Subcutaneous abdominal adipose tissue (tissue), 5 donors: Measurements from ENCODE around the gene CST2.

Experiments used
- H3K27ac ChIP-seq: one replicate; pipeline ENCODE4 v1.7.0; 2013; ENCODE audit warnings: low read depth, mild to moderate bottlenecking, inconsistent platforms, low read length, moderate library complexity
- H3K27me3 ChIP-seq, 5 donors: one replicate each; pipeline ENCODE4 v1.7.0; 2013; ENCODE audit warnings: low read length in 5 of 5, inconsistent platforms in 1 of 5; ENCODE audit not compliant: control insufficient read depth in 5 of 5, insufficient read depth in 4 of 5
- H3K36me3 ChIP-seq, 5 donors: one replicate each; pipeline ENCODE4 v1.7.0; 2013; ENCODE audit warnings: low read length in 5 of 5; ENCODE audit not compliant: control insufficient read depth in 5 of 5, insufficient read depth in 5 of 5
- H3K4me1 ChIP-seq, 5 donors: one replicate each; pipeline ENCODE4 v1.7.0; 2013; ENCODE audit warnings: low read length in 5 of 5, mild to moderate bottlenecking in 3 of 5, moderate library complexity in 1 of 5; ENCODE audit not compliant: control insufficient read depth in 5 of 5, insufficient read depth in 5 of 5
- H3K4me3 ChIP-seq, 5 donors: one replicate each; pipeline ENCODE4 v1.7.0; 2013; ENCODE audit warnings: low read length in 5 of 5, low read depth in 1 of 5
- H3K9ac ChIP-seq, 5 donors: one replicate each; pipeline ENCODE4 v1.7.0; 2013; ENCODE audit warnings: low read length in 5 of 5, mild to moderate bottlenecking in 4 of 5, moderate library complexity in 3 of 5
- H3K9me3 ChIP-seq, 5 donors: one replicate each; pipeline ENCODE4 v1.7.0; 2013; ENCODE audit warnings: low read length in 5 of 5; ENCODE audit not compliant: control insufficient read depth in 5 of 5
- donor health status: healthy.
- donor health status: healthy.
- donor health status: healthy.
- donor health status: healthy.
- donor health status: healthy.

Gene CST2, protein sequence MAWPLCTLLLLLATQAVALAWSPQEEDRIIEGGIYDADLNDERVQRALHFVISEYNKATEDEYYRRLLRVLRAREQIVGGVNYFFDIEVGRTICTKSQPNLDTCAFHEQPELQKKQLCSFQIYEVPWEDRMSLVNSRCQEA

GRCh38 chr20:23826541-23827021 is at the start of gene CST2:
Gene CST2, minus strand, starts transcription at chr20:23826729. Its CDS starts 69 bp downstream, at chr20:23826660.
- no peak within 1 kb of the TSS for H3K9ac ChIP-seq
- no peaks in the 10 kb centered on the region for H3K4me1 ChIP-seq

DNA sequence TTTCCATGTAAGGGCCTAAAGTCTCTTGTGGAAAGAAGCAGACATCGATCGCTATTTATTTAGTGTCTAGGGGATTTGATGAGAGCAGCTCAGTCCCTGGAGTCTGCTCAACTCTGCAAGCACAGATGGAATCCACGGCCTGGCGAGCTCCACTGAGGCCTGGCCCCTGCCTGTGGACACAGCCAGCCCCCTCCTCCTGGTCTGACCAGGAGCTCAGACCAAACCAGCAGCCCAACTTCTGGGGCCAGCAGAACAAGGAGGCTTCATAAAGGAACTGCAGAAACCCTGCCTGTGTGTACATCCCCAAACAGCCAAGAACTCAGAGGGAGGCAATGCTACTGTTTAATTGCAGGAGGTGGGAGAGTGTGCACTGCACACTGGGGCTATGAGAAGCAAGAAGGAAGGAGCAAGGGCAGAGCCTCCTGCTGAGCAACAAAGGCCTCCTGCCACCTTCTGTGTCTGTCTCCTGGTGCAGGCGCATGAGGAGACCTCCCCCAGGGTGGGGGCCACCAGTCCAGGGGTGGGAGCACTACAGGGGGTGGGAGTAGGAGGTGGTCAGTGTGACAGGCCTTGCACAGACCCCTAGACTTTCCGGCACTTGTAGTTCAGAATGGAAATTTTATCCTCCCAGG is 49.2 kb upstream of the CST2 start:
- Histone ChIP-seq H3K36me3 (no peaks in the 10 kb centered on the region), H3K4me3 (no peak overlapping the region), H3K27ac (no peak overlapping the region), H3K4me1 (no peaks in the 10 kb centered on the region), H3K9ac (no peak overlapping the region), H3K9me3 (peaks cover 0 to 4% (median 0%) of the 10 kb centered on the region in 5 donors), H3K27me3 (peaks cover 6 to 26% (median 10%) of the 10 kb centered on the region in 5 donors)

More at GRCh38 chr20:23826541-23827021, at the start of gene CST2:
- Histone ChIP-seq H3K27ac (no peak within 1 kb of the TSS), H3K4me3 (no peak within 1 kb of the TSS), H3K36me3 (no peaks in the 10 kb centered on the region), H3K9me3 (no peaks in the 10 kb centered on the region), H3K27me3 (peaks cover 0 to 4% (median 0%) of the 10 kb centered on the region in 5 donors)

DNA sequence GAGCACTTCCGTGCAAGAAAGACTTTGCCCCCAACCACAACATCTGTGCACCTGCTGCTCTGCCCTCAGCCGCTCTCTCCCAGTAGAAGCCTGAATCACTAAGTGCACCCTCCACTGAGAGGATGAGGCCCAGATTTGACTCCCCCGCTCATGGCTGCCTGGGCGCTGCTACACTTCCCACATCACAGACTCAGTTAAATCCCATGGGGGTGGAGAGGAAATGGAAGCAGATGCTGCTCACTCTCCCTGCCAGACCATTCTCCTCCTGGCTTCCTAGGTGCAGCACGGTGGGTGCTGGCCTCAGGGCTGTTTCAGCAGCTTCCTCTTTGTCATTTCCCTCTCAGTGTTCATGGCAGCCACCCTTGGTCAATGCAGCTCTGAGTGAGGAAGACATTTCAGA is 48.2 kb upstream of the CST2 start:
- H3K9me3 ChIP-seq, result peaks cover 0 to 4% (median 0%) of the 10 kb centered on the region in 5 donors
- H3K27me3 ChIP-seq, result peaks cover 7 to 28% (median 12%) of the 10 kb centered on the region in 5 donors
- H3K27ac ChIP-seq, result no peak overlapping the region
- H3K9ac ChIP-seq, result no peak overlapping the region
- H3K4me3 ChIP-seq, result no peak overlapping the region
- H3K4me1 ChIP-seq, result no peaks in the 10 kb centered on the region
- H3K36me3 ChIP-seq, result no peaks in the 10 kb centered on the region

GRCh38 chr20:23873370-23874015 is 47.0 kb upstream of the CST2 start:
- no peak overlapping the region for H3K27ac ChIP-seq
- H3K9me3 ChIP-seq, result peaks cover 0 to 4% (median 0%) of the 10 kb centered on the region in 5 donors
- no peaks in the 10 kb centered on the region for H3K36me3 ChIP-seq
- H3K9ac ChIP-seq, result no peak overlapping the region
- H3K4me3 ChIP-seq, result no peak overlapping the region
- H3K4me1 ChIP-seq, result no peaks in the 10 kb centered on the region
- H3K27me3 ChIP-seq, result peaks cover 7 to 21% (median 15%) of the 10 kb centered on the region in 5 donors

DNA sequence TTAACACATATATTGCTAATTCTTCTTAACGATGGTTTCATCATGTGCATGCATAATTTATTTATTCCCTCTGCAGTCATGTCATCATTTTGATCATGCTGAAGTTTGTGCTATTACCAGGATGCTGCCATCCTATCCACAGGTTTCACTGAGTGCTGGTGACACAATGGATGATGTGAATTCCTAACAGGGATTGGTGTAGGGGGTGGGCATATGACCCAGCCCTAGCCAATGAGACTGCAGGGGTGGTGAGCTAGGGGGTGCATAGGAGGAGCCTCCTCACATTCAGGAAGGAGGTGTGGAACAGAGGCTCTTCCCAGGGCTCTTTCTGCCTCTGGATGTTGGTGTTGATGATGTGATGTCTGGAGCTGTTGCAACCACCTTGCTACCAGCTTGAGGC is 45.5 kb upstream of the CST2 start:
- Histone ChIP-seq H3K27me3 (peaks cover 8 to 22% (median 17%) of the 10 kb centered on the region in 5 donors), H3K27ac (no peak overlapping the region)

GRCh38 chr20:23870461-23870860 is 43.9 kb upstream of the CST2 start:
- Histone ChIP-seq H3K4me3 (no peak overlapping the region), H3K4me1 (no peaks in the 10 kb centered on the region), H3K27ac (no peak overlapping the region), H3K9ac (no peak overlapping the region), H3K27me3 (peaks cover 8 to 26% (median 19%) of the 10 kb centered on the region in 5 donors), H3K9me3 (peaks cover 0 to 4% (median 0%) of the 10 kb centered on the region in 5 donors), H3K36me3 (no peaks in the 10 kb centered on the region)

More for the DNA sequence above, 45.5 kb upstream of the CST2 start:
- no peak overlapping the region for H3K4me3 ChIP-seq
- H3K4me1 ChIP-seq, result no peaks in the 10 kb centered on the region
- H3K9me3 ChIP-seq, result peaks cover 0 to 4% (median 0%) of the 10 kb centered on the region in 5 donors
- no peak overlapping the region for H3K9ac ChIP-seq
- H3K36me3 ChIP-seq, result no peaks in the 10 kb centered on the region

- H3K4me3 ChIP-seq, result no peak overlapping the region
- H3K36me3 ChIP-seq, result no peaks in the 10 kb centered on the region
- H3K9me3 ChIP-seq, result peaks cover 0 to 4% (median 0%) of the 10 kb centered on the region in 5 donors
- H3K27ac ChIP-seq, result no peak overlapping the region
- no peak overlapping the region for H3K9ac ChIP-seq
- no peaks in the 10 kb centered on the region for H3K4me1 ChIP-seq
- peaks cover 8 to 24% (median 17%) of the 10 kb centered on the region in 5 donors for H3K27me3 ChIP-seq
Observed at GRCh38 chr20:23869520-23869919, 43.0 kb upstream of the CST2 start.

- H3K27me3 ChIP-seq, result peaks cover 8 to 24% (median 17%) of the 10 kb centered on the region in 5 donors
- no peaks in the 10 kb centered on the region for H3K36me3 ChIP-seq
- peaks cover 0 to 4% (median 0%) of the 10 kb centered on the region in 5 donors for H3K9me3 ChIP-seq
- no peak overlapping the region for H3K27ac ChIP-seq
- no peak overlapping the region for H3K4me3 ChIP-seq
- H3K4me1 ChIP-seq, result no peaks in the 10 kb centered on the region
- H3K9ac ChIP-seq, result no peak overlapping the region
Observed at GRCh38 chr20:23868321-23868720, 41.8 kb upstream of the CST2 start.

DNA sequence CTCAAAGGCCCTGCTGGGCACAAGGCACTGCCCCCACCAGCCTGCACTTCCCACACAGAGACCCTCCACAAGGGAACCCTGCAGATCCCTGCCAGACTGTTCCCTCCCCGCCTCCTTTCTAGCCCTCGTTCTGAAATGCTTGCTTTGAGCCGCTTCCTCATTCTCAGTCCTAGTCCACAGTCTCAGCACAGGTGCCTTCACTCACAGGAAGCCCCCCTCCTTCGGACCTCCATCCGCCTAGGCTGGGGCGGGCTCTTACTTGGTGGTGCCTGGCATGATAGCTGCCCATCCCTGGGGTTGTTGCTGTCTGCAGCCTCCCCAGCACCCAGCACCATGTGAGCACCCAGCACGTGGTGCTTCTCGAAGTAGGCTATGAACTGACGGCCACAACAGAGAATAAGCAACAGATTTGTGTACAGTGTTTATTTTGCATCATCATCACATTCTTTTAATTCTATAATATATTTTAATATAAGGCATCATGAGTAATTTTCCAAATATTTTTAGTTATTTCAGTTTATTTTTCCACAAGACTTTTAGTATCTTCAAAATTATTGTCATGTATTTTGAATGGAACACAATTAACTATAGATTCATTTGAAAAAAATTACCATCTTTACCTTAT is 40.7 kb upstream of the CST2 start:
- Histone ChIP-seq H3K36me3 (no peaks in the 10 kb centered on the region), H3K4me1 (no peaks in the 10 kb centered on the region), H3K27me3 (peaks cover 8 to 20% (median 14%) of the 10 kb centered on the region in 5 donors), H3K9ac (no peak overlapping the region), H3K9me3 (peaks cover 0 to 2% (median 0%) of the 10 kb centered on the region in 5 donors), H3K4me3 (no peak overlapping the region), H3K27ac (no peak overlapping the region)
